Measurements from ENCODE around the gene PMF1. TPM values are rescaled to one million over a fixed set of nuclear protein-coding genes. Genes with fewer than 3 reads are reported as not detected.

The PMF1 gene
- total RNA-seq, 2 experiments from 2014 or later: 99.5 to 105 TPM

- ChIA-PET POLR2A (interaction anchor here (0.7 to 6.3 kb wide), 10 partner anchors 9 to 174 kb away, joined by 3 to 85 read pairs (median 5); partner anchors contain the start of genes PMF1, SLC25A44 and SMG5), CTCF (interaction anchor here (0.9 to 6.2 kb wide), 4 partner anchors 10 to 126 kb away, joined by 3 to 70 read pairs (median 6); partner anchors contain the start of gene PMF1)
- H3K36me3 Mint-ChIP-seq: peaks cover 66% of the 10 kb centered on the region
- peaks cover 76% of the 10 kb centered on the region for H3K4me1 Mint-ChIP-seq (ENCODE audit: low read depth)
- peaks cover 3% of the 10 kb centered on the region for H3K9me3 Mint-ChIP-seq
- no peaks in the 10 kb centered on the region for H3K27me3 Mint-ChIP-seq
- DNase-seq: peak; percentile 45
- peak overlapping the region; percentile 67 for H3K4me3 Mint-ChIP-seq
- H3K27ac Mint-ChIP-seq: peak overlapping the region; percentile 98
- intact Hi-C loops (cut with micrococcal nuclease): loop anchor here (5.0 to 10.0 kb wide), 2 partner anchors 115 to 277 kb away; partner anchors contain the start of genes CCT3, RXFP4 and TSACC
Measured at GRCh38 chr1:156221986-156222692, 9.3 kb downstream of the PMF1 start.

GRCh38 chr1:156225677-156226014, 12.8 kb downstream of the PMF1 start:
- H3K27ac Mint-ChIP-seq: peak overlapping the region; percentile 96
- H3K36me3 Mint-ChIP-seq: peaks cover 60% of the 10 kb centered on the region
- peaks cover 58% of the 10 kb centered on the region for H3K4me1 Mint-ChIP-seq (ENCODE audit: low read depth)
- DNase-seq: no peak
- H3K9me3 Mint-ChIP-seq: no peaks in the 10 kb centered on the region
- peak overlapping the region; percentile 1 for H3K4me3 Mint-ChIP-seq
- no peaks in the 10 kb centered on the region for H3K27me3 Mint-ChIP-seq
- CTCF ChIA-PET: interaction anchor here (0.6 to 6.2 kb wide), 27 partner anchors 8 to 144 kb away, joined by 3 to 310 read pairs (median 5); partner anchors contain the start of genes MEX3A, PMF1, SEMA4A and SLC25A44
- intact Hi-C loops (cut with micrococcal nuclease): loop anchor here (1.0 to 10.0 kb wide), 4 partner anchors 7 to 281 kb away; partner anchors contain the start of genes RXFP4, SMG5 and TMEM79
- POLR2A ChIA-PET: interaction anchor here (1.0 to 6.3 kb wide), 11 partner anchors 8 to 129 kb away, joined by 3 to 85 read pairs (median 7); partner anchors contain the start of genes PMF1 and SLC25A44

GRCh38 chr1:156226116-156226538, 13.3 kb downstream of the PMF1 start:
- CTCF ChIA-PET: interaction anchor here (1.1 to 6.2 kb wide), 12 partner anchors 8 to 136 kb away, joined by 3 to 310 read pairs (median 34); partner anchors contain the start of genes PMF1, SEMA4A and SLC25A44
- intact Hi-C loops (cut with micrococcal nuclease): loop anchor here (1.0 to 10.0 kb wide), 3 partner anchors 8 to 281 kb away; partner anchors contain the start of genes RXFP4, SMG5 and TMEM79
- peaks cover 57% of the 10 kb centered on the region for H3K36me3 Mint-ChIP-seq
- H3K27me3 Mint-ChIP-seq: no peaks in the 10 kb centered on the region
- no peaks in the 10 kb centered on the region for H3K9me3 Mint-ChIP-seq
- POLR2A ChIA-PET: interaction anchor here (0.6 to 6.3 kb wide), 10 partner anchors 9 to 129 kb away, joined by 3 to 85 read pairs (median 7); partner anchors contain the start of genes PMF1 and SLC25A44
- H3K4me1 Mint-ChIP-seq (ENCODE audit: low read depth): peaks cover 54% of the 10 kb centered on the region
- peak; percentile 61 for DNase-seq
- no peak overlapping the region for H3K4me3 Mint-ChIP-seq
- H3K27ac Mint-ChIP-seq: peak overlapping the region; percentile 91

- H3K4me3 Mint-ChIP-seq: no peak overlapping the region
- DNase-seq: no peak
- peak overlapping the region; percentile 91 for H3K27ac Mint-ChIP-seq
- intact Hi-C loops (cut with micrococcal nuclease): loop anchor here (1.0 to 10.0 kb wide), 3 partner anchors 8 to 282 kb away; partner anchors contain the start of genes RXFP4, SMG5 and TMEM79
- POLR2A ChIA-PET: interaction anchor here (0.6 to 6.3 kb wide), 7 partner anchors 9 to 130 kb away, joined by 3 to 85 read pairs (median 7); partner anchors contain the start of gene PMF1
- peaks cover 48% of the 10 kb centered on the region for H3K4me1 Mint-ChIP-seq (ENCODE audit: low read depth)
- no peaks in the 10 kb centered on the region for H3K9me3 Mint-ChIP-seq
- H3K27me3 Mint-ChIP-seq: no peaks in the 10 kb centered on the region
- CTCF ChIA-PET: interaction anchor here (1.1 to 6.2 kb wide), 11 partner anchors 9 to 137 kb away, joined by 3 to 310 read pairs (median 50); partner anchors contain the start of genes PMF1, SEMA4A and SLC25A44
- H3K36me3 Mint-ChIP-seq: peaks cover 50% of the 10 kb centered on the region
Measured at GRCh38 chr1:156226782-156227181, 14.0 kb downstream of the PMF1 start.

GRCh38 chr1:156228501-156228900, 15.7 kb downstream of the PMF1 start:
- CTCF ChIA-PET: interaction anchor here (1.1 to 6.0 kb wide), 3 partner anchors 81 to 139 kb away, joined by 3 to 310 read pairs (median 3); partner anchors contain the start of gene SEMA4A
- POLR2A ChIA-PET: no interaction called here
- no peak for DNase-seq
- H3K4me3 Mint-ChIP-seq: no peak overlapping the region
- H3K27ac Mint-ChIP-seq: peak overlapping the region; percentile 81
- H3K9me3 Mint-ChIP-seq: no peaks in the 10 kb centered on the region
- peaks cover 38% of the 10 kb centered on the region for H3K36me3 Mint-ChIP-seq
- H3K4me1 Mint-ChIP-seq (ENCODE audit: low read depth): peaks cover 30% of the 10 kb centered on the region
- intact Hi-C loops (cut with micrococcal nuclease): loop anchor here (5.0 to 10.0 kb wide), 2 partner anchors 54 to 284 kb away; partner anchors contain the start of genes RXFP4, SMG5 and TMEM79
- H3K27me3 Mint-ChIP-seq: no peaks in the 10 kb centered on the region

- Mint-ChIP-seq H3K9me3 (no peaks in the 10 kb centered on the region), H3K36me3 (peaks cover 33% of the 10 kb centered on the region), H3K4me1 (ENCODE audit: low read depth) (peaks cover 22% of the 10 kb centered on the region), H3K27ac (no peak overlapping the region), H3K27me3 (no peaks in the 10 kb centered on the region), H3K4me3 (no peak overlapping the region)
- POLR2A ChIA-PET: interaction anchor here (1.1 to 2.1 kb wide), 4 partner anchors 8 to 69 kb away, joined by 3 to 6 read pairs (median 3); partner anchors contain the start of gene SMG5
- intact Hi-C loops (cut with micrococcal nuclease): loop anchor here (5.0 to 10.0 kb wide), 2 partner anchors 52 to 285 kb away; partner anchors contain the start of genes RXFP4, SMG5 and TMEM79
- CTCF ChIA-PET: interaction anchor here (1.0 to 1.3 kb wide), 2 partner anchors 84 to 140 kb away, joined by 3 to 4 read pairs; no protein-coding TSS in a partner anchor
- DNase-seq: no peak
Measured at GRCh38 chr1:156229809-156230472, 17.1 kb downstream of the PMF1 start.

GRCh38 chr1:156230473-156230837, 17.6 kb downstream of the PMF1 start:
- no peak for DNase-seq
- ChIA-PET POLR2A (interaction anchor here (1.1 to 2.1 kb wide), 4 partner anchors 8 to 69 kb away, joined by 3 to 6 read pairs (median 3); partner anchors contain the start of gene SMG5), CTCF (no interaction called here)
- Mint-ChIP-seq H3K4me1 (ENCODE audit: low read depth) (peaks cover 17% of the 10 kb centered on the region), H3K9me3 (no peaks in the 10 kb centered on the region), H3K36me3 (peaks cover 31% of the 10 kb centered on the region), H3K27ac (no peak overlapping the region), H3K4me3 (no peak overlapping the region), H3K27me3 (no peaks in the 10 kb centered on the region)
- intact Hi-C loops (cut with micrococcal nuclease): no loop called here

- DNase-seq: no peak
- H3K27ac Mint-ChIP-seq: no peak overlapping the region
- no peaks in the 10 kb centered on the region for H3K9me3 Mint-ChIP-seq
- CTCF ChIA-PET: interaction anchor here (0.5 to 1.0 kb wide), 5 partner anchors 86 to 515 kb away, joined by 3 to 4 read pairs (median 3); no protein-coding TSS in a partner anchor
- intact Hi-C loops (cut with micrococcal nuclease): no loop called here
- peaks cover 8% of the 10 kb centered on the region for H3K4me1 Mint-ChIP-seq (ENCODE audit: low read depth)
- peaks cover 31% of the 10 kb centered on the region for H3K36me3 Mint-ChIP-seq
- POLR2A ChIA-PET: interaction anchor here (0.8 kb wide), 1 partner anchor 14 kb away, joined by 3 read pairs; no protein-coding TSS in a partner anchor
- H3K4me3 Mint-ChIP-seq: no peak overlapping the region
- H3K27me3 Mint-ChIP-seq: no peaks in the 10 kb centered on the region
Measured at GRCh38 chr1:156232201-156232894, 19.5 kb downstream of the PMF1 start.

- peaks cover 6% of the 10 kb centered on the region for H3K4me1 Mint-ChIP-seq (ENCODE audit: low read depth)
- H3K9me3 Mint-ChIP-seq: no peaks in the 10 kb centered on the region
- peaks cover 35% of the 10 kb centered on the region for H3K36me3 Mint-ChIP-seq
- no peaks in the 10 kb centered on the region for H3K27me3 Mint-ChIP-seq
- H3K27ac Mint-ChIP-seq: no peak overlapping the region
- intact Hi-C loops (cut with micrococcal nuclease): no loop called here
- CTCF ChIA-PET: interaction anchor here (0.9 to 1.4 kb wide), 2 partner anchors 88 to 92 kb away, joined by 3 to 4 read pairs; no protein-coding TSS in a partner anchor
- POLR2A ChIA-PET: no interaction called here
- DNase-seq: no peak
- no peak overlapping the region for H3K4me3 Mint-ChIP-seq
Measured at GRCh38 chr1:156233426-156234127, 20.8 kb downstream of the PMF1 start.

- Mint-ChIP-seq H3K9me3 (no peaks in the 10 kb centered on the region), H3K4me1 (ENCODE audit: low read depth) (peaks cover 5% of the 10 kb centered on the region), H3K27me3 (no peaks in the 10 kb centered on the region), H3K4me3 (no peak overlapping the region), H3K27ac (no peak overlapping the region), H3K36me3 (peaks cover 30% of the 10 kb centered on the region)
- no peak for DNase-seq
- ChIA-PET CTCF (no interaction called here), POLR2A (interaction anchor here (0.6 kb wide), 1 partner anchor 11 kb away, joined by 3 read pairs; no protein-coding TSS in a partner anchor)
- intact Hi-C loops (cut with micrococcal nuclease): no loop called here
Measured at GRCh38 chr1:156236164-156236563, 23.4 kb downstream of the PMF1 start.
